Measurements from ENCODE around the gene CCDC27.

GRCh38 chr1:3809680-3810079, 57.4 kb downstream of the CCDC27 start:
- TF ChIP-seq, protein P1, sequence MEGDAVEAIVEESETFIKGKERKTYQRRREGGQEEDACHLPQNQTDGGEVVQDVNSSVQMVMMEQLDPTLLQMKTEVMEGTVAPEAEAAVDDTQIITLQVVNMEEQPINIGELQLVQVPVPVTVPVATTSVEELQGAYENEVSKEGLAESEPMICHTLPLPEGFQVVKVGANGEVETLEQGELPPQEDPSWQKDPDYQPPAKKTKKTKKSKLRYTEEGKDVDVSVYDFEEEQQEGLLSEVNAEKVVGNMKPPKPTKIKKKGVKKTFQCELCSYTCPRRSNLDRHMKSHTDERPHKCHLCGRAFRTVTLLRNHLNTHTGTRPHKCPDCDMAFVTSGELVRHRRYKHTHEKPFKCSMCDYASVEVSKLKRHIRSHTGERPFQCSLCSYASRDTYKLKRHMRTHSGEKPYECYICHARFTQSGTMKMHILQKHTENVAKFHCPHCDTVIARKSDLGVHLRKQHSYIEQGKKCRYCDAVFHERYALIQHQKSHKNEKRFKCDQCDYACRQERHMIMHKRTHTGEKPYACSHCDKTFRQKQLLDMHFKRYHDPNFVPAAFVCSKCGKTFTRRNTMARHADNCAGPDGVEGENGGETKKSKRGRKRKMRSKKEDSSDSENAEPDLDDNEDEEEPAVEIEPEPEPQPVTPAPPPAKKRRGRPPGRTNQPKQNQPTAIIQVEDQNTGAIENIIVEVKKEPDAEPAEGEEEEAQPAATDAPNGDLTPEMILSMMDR (conservative IDR thresholded peaks at IDR 0.05; ENCODE audit: low read length) = no peak
- TF ChIP-seq EZH2phosphoT487 (IDR thresholded peaks at IDR 0.05; ENCODE audit: borderline replicate concordance) = no peak
